Inflammatory macrophage treated with lipopolysaccharide for 1 hour (primary cell): ENCODE results near the gene SPAG16.
"Not testable (repeated sequence)": the region's sequence is repeated elsewhere in the genome, so short reads cannot be mapped to it uniquely, and the experiment has no call there.

ENCODE experiments used
- DNase-seq, 2 donors: peaks; one replicate each; pipeline ENCODE4 v3.0.0-alpha.2; 2020 to 2022

The SPAG16 gene

DNA sequence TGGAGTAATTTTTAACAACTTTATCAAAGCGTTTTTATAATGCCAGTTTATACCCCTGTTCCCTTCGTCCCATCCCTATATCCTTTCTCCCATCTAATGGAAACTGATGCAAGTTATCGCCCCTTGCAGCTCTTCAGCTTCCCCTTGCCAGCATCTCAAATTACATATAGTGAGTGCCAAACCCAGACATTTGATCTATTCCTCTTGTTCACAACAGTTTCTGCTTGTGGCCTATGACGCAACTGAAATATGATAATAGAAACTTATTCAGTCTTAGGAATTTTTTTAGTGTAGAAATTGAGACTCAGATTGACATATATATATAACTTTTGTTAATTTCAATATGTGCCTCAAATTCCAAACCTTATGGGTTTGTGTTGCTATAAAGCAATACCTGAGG lies 564.4 kb downstream of the SPAG16 start:
- no peak for DNase-seq

DNA sequence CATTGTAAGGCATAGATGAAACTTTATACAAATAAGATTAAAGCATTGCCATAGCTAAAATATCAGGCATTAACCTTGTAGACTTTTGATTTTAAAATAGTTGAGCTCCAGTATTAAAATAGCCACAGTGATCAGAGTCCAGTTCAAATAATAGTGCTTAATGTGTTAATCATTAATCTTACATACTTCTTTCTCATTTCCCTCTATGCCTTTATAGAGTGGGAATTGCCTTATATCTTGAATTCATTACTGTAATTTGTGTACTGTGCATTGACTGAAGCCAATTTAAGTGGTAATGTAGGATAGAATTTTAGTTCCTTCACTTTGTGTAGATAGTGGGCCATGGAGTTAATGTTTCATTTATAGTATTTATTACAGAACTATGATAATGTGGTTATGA lies 577.4 kb downstream of the SPAG16 start:
- no peak for DNase-seq

DNA sequence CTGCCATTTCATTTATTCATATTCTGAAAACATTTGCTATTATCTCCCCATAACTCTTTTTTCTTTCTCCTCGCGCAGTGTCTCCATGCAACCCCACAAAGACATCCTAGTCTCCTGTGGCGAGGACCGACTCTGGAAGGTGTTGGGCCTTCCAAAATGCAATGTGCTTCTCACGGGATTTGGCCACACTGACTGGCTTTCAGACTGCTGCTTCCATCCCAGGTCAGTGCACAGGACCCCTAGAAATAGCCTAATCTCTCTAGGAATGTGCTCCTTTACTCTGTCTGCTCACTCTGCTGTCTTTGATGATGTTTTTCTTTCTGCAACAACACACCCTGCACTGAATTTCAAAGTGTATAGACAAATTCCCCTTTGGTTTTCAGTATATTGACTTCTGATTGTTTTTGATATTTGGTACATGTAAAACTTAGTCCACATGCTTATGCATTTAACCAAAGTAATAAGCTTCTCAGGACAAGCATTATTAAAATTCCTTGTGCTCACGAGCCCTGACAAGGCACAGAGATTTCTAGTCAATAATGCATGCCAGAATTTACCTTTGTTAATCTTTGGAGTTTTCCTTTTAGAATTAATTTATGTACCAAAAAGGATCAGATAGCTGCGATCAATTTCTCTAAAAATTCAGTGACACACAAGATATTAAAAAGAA lies 578.3 kb downstream of the SPAG16 start:
- no peak for DNase-seq

DNA sequence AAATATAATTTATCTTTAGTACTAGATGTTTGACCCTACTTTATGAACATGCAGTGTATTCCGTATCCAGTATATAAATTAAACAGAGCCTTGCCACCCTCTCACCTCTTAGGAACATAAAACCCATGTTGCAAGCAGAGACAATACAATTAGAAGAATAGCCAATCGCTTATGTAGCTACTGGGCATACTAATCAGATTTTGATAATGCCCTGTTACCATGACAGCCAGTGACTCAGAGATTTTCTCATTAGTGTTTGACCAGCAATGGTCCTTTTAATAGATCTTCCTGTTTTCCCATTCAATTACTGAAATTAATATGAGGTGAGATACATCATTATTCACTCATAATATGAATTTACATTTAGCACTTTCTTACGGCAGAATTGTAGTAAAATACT lies 579.3 kb downstream of the SPAG16 start:
- no peak for DNase-seq

DNA sequence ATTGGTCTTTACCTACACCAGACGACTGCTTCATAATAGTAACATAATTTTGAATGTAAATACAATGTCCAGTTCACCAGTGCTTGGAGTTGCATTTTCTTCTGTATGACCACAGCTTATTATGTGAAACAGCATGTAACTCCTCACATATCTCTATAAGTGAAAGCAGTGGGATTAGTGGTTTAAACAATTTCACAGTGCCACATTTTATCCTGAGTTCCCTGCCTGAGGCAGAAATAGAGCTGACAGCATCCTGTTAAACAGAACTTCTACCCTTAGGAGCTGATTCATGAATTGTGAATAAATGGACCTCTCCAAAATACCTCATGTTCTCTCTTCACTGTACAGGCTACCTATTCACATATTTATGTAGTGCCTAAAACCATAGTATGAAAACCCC lies 584.3 kb downstream of the SPAG16 start:
- no peak for DNase-seq

DNA sequence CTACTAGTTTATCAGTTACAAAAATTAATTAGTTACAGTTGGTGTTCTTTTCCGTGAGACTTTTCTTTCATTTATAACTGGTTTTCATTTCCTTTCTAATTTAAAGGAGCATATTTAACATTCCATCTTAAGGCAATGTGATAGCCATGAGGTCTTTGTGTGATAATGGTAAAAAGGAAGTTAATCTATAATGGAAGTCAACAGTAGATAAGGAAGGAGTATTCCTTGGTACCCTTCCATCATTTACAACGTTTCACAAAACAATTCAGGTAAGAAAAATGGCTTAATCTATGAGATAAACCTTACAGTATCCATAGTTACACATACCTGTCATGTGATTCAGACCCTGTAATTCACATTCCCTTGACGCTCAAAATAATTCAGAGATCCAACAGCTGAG lies 601.2 kb downstream of the SPAG16 start:
- no peak for DNase-seq

DNA sequence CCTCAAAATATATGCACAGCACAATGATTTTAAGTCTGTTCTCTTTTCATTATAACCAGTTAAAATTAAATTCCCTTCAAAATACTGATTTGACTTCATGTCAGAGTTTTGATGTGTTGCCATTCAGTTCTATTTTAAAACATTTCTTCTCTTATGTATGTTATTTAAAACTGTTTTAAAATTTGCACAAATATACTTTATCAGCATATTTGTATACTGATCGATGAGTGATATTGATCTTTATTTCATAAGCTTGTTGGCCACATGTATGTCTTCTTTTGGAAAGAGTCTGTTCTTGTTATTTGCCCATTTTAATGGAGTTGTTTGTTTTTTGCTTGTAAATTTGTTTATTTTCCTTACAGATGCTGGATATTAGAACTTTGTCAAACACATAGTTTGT lies 630.2 kb downstream of the SPAG16 start:
- DNase-seq = no peak

DNA sequence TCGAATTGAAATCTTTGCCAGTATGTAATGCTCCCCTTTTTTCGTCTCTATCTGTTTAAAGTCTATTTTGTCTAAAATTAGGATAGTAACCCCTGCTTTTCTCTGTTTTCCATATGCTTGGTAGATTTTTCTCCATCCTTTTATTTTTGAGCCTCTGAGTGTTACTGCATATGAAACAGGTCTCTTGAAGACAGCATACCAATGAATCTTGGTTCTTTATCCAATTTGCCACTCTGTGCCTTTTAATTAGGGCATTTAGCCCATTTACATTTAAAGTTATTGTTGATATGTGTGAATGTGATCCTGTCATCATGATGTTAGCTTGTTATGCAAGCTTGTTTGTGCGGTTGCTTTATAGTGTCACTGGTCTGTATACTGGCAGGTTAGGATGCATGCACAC lies 635.8 kb downstream of the SPAG16 start:
- DNase-seq = no peak

DNA sequence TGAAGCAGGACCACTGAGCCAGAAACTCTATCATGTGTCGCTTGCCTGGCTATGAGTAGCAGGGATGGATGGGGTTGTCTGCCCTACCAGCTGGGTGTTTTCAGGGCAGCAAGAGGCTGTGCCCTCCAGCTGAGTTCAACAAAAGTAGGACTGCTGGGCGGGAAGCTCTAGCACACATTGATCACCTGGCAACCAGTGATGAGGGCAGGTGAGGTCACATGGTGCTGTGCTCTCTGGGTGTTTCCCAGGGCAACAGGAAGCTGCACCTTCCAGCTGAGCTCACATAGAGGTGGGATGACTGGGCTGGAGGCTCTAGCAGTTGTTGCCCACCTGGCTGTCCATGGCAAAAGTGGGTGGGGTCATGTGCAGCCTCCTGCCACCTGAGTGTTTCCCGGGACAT lies 639.3 kb downstream of the SPAG16 start:
- no peak for DNase-seq

DNA sequence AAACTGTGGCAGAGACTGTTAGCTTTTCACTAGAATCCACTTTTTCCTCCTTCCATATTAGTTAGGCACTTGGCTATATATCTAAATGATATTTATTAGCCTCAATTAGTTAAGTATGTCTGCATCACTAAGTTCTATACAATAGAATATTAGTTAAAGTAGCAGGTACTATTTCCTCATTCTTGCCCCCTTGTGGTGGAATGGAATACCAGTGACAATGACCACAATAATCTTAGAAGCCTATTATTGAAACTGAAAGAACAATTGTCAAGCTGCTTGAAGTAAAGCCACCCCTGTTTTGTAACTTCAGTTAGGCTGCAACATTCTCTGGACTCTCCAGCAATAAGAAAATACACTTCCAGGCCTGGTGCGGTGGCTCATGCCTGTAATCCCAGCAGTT lies 650.3 kb downstream of the SPAG16 start:
- peak; percentile 29 to 58 for DNase-seq

DNA sequence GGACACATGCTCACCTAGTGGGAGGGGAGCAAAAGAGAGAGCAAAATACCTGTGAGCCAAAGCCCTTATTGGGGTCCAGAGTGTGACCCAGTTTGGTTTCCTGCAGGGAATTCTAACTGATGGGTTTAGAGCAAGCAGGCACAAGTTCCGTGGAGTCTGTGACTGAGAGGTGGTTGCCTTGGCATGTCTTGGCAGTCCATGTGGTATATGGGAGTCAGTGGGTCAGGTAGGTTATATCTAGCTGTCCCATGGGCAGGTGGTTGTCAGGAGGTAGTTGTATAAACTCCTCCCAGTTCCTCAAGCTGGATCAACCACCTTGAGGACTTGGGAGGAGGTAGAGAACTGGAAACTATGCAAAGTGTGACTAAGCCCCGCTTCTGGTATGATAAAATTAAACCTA lies 673.8 kb downstream of the SPAG16 start:
- no peak for DNase-seq

DNA sequence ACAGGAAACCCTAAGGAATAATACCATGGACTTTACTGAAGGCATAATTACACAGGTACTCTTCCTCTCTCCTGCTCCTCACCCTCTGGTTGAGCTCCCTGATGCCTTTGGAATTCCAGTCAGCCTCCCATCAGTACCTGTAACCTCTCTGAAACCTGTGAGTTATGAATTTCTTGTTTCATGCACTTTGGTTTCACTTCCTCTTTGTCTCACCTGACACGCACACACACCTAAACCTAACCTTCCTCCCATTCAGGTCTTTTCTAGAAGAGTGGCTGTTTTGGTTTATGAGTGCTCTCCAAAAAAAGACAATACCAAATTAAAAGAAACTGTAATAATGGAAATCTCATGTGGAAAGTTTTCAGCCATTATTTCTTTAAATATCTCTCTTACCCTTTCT lies 675.3 kb downstream of the SPAG16 start:
- no peak for DNase-seq

DNA sequence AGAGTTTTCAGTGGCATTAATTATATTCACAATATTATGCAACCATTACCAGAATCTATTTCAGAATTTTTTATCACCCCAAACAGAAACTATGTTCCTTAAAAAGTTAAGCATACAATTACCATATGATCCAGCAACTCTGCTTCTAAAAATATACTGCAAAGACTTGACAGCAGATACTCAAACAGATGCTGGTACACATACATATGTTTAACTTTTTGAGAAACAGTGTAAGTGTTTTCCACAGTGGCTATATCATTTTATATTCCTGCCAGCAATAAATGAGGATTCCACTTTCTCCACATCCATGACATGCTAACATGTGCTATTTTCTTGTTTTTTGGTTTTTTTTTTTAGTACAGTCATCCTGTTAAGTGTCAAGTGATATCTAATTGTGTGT lies 687.3 kb downstream of the SPAG16 start:
- no peak for DNase-seq

DNA sequence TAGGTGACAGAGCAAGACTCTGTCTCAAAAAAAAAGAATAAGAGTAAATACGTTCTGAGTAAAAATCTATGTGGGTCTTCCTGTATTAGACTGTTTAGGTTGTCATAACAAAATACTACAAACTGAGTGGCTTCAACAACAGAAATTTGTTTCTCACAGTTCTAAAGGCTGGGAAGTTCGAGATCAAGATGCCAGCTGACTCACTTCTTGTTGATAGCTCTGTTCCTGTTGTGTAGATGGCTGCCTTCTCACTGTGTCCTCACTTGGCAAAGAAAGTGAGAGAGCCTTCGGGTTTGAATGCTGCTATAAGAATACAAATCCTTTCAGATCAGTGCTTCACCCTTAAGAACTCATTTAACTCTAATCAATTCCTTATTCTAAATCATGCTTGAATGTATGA lies 696.6 kb downstream of the SPAG16 start:
- DNase-seq = no peak

DNA sequence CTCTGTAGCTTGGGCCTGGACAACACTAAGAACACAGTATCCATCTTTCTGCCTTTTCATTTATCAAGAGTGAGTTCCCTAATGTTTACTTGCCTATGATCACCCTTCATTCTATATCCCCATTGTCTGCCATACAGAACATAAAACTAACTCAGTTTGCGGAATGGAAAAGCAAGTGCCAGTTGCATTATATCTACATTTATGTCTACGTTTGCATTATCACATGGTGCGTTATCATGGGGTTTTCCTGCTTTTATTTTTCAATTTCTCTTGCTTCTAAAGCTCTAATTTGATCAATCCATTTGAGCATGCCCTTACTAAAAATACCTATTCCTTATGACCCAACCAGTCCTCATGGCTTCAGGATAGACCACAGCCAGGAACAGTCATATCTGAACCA lies 704.9 kb downstream of the SPAG16 start:
- no peak for DNase-seq

DNA sequence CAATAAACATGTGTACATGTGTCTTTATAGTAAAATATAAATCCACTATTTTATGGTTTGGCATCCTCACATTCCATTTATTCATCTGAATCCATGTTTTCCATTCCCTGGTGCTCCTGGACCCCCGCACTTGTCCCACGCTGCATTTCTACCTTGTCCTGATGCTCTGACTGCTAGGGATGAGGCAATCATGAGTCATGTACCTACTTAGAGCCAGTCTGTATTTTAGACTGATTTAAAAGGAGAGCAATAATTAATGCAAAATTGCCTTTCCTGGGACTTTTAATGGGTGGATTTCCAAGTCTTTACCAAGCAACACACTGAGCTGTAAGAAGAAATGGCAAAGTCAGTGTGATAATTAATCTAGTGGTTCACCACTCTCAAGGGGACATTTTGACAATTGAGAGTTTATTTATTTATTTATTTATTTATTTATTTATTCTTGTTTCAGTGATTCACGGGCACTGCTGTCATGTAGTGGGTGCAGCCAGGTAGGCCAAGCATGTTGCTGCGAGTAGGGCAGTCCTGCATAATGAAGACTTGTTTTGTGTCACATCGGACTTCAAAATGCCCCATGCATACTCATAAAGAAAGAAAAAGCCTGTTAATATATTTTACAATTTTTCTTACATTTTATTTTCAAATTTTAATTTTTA lies 707.3 kb downstream of the SPAG16 start:
- no peak for DNase-seq

DNA sequence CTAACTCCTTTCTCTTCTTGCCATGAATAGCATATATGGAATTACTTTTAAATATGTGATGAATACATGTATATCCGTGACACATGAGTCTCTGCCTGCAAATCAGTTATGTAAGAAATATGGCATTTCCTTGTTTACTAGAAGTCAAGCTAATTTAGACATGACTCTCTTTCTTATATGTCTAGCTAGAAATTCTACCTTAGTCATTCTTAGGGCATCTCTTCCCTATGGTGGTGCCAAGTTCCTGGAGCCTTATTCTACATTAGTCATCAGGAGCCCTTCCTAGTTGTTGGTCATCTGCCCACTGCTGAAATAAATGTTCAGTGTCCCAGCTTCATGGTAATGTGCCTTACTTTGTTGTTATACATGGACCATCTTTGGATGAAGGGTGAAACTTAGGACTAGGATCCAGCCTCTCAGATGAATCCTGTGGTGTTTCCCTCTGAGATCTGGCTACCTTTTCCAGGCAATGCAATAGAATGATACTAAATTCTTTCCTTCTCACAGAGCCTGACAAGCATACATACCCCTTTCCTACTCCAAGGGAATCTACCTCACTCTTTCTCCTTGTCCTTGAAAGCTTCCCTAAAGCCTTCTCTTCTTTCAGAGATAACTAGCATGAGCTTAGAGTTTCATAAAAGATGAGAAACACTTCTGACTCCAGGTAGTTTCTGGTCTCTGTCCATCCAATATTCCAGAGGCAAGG lies 711.3 kb downstream of the SPAG16 start:
- DNase-seq = no peak

DNA sequence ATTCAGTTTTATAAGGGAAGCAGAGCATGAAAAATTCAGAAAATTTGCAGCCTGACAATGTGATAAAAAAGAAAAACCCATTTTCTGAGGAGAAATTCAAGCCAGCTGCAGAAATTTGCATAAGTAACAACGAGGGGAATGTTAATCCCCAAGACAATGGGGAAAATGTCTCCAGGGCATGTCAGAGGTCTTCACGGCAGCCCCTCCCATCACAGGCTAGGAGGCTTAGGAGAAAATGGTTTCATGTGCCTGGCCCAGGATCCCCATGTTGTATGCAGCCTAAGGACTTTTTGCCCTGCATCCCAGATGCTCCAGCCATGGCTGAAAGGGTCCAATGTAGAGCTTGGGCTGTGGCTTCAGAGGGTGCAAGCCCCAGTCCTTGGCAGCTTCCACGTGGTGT lies 714.7 kb downstream of the SPAG16 start:
- not testable (repeated sequence) for DNase-seq

DNA sequence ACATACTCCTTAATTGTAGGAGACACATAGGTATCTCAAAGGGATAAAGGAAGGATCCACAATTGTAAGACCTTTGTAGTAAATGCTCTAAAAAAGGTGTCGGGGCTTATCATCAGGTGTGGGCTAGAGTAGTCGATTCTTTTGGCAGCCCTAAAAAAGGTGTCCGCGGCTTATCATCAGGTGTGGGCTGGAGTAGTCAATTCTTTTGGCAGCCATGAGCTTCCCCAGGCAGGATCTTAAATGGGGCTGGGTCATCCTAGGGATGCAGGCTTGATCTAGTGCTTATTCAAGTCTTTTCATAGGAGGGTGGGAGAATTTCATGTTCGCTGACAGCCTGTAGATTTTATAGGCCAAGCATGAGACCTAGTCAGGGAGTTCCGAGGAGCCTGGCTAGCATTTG lies 720.2 kb downstream of the SPAG16 start:
- DNase-seq = no peak

DNA sequence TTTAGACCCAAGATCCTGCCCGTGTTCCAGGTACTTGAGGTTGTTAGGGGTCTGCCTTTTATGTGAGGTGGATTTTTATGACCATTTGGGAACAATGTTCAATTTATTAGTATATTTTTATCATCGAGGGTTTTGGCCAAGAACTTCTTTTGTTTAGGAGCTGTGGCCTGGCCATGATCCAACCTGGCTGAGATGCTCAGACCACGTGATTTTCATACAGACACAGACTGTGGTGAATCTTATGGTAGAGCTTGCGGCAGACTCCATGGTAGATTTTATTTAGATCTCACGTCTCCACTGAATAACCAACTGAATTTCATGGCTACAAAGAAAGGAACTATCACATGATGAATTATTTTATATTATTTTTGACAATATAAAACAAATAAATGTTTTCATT lies 721.1 kb downstream of the SPAG16 start:
- no peak for DNase-seq

DNA sequence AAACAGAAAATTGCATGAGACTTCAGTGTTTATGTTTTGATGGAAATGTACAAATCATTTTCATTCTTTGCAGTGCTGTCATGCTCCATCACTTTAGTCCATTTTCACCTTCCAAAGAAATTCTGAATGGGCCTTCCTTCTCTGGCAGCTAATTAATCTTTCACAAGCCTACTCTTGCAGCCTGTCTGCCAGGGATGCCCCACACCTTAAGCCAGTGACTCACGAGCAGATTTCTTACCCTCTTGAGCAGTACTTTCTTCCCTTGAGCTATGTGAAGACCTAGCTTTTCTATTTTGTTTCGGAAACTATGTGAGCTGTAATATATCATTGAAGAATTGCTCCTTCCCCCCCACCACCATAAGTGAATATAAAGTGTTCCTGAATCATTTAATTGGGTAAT lies 722.3 kb downstream of the SPAG16 start:
- DNase-seq = no peak

DNA sequence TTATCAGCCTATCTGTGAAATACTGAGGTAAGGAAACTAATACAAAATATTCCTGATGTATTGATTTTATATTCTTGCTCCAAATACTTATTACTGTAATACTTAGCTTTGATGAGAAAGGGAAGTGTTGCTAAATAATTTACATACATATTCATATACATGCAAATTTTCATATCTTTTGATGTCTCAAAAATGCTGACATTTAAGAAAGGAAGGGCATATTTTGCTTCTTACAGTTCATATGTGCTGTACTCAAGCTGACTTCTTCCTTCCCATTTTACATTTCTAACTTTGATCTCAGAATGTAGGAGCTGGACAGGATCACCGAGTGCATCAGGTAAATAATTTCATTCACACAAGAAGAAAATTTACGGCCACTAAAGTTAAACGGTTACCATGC lies 727.4 kb downstream of the SPAG16 start:
- DNase-seq = no peak

DNA sequence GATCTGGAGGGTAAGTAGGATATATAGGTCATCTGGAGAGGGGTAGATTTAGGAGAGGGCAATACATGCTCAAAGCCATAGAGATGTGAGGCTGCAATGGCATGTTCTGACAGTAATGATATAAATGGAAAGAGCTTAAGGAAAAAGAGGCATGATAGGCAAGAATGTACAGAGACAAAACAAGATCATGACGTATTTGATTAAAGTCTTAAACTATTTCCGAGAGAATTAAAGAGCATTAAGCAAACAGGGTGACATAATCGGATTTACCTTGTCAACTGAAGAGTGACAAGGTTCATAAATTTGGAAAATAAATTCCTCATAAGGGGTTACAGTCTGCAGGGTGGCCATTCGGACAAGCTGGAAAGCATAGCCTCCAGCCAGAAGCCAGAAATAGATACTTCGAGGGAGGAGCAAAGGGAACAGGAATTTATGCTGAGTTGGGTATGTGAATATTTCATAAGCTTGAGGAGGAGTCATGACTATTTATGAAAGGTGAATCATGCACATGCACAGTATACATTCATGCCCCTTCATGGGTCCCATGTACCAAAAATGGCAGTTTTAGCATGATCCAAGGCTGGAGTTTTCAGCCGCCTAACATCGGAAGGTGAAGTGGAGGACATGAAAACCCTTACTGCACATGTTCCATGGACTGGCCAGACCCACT lies 730.4 kb downstream of the SPAG16 start:
- DNase-seq = no peak
